Cardiac fibroblast (primary cell): ENCODE data around the gene EVA1C.

ENCODE experiments used
- DNase-seq, 2 donors: peaks; one replicate each; pipeline versions ENCODE4 v3.0.0 to v3.0.0-alpha.2; 2010; ENCODE audit warnings: low read depth in 2 of 2
- H3K4me3 ChIP-seq, 2 donors: replicated peaks in 1 of 2; 1 replicate in 1 of 2; 2 replicates in 1 of 2; pipeline ENCODE4 v1.5.1; 2011; ENCODE audit warnings: low read depth in 2 of 2, low read length in 2 of 2, mild to moderate bottlenecking in 2 of 2, moderate library complexity in 1 of 2
- CTCF ChIP-seq: IDR thresholded peaks from one replicate; pipeline ENCODE4 v1.5.1; 2011; ENCODE audit warnings: low read depth, mild to moderate bottlenecking, low read length, inconsistent platforms

EVA1C gene

GRCh38 chr21:32380940-32381339, 31.6 kb upstream of the EVA1C start:
- no peak for DNase-seq
- TF ChIP-seq CTCF, result no peak
- H3K4me3 ChIP-seq, result no peak overlapping the region

DNA sequence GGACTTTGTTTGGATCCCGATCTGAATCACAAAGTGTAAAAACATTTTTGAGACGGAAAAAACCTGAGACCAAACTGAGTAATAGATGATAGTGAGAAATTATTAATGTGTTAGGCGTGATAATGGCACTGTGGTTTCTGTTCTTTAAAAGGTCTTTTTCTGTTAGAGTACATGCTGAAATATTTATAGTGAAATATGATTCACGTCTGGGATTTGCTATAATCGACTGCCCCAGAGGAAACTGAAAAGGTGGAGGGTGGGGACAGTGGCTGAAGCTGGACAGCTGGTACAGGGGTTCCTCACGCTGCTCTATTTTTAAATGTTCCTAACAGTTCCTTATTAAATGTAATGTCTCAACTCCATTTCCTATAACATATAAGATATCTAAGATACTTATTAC, 30.9 kb upstream of the EVA1C start:
- TF ChIP-seq CTCF, result no peak
- DNase-seq, result no peak
- no peak overlapping the region for H3K4me3 ChIP-seq

- DNase-seq, result peak; percentile 56 to 58
- H3K4me3 ChIP-seq, result no peak overlapping the region
- no peak for TF ChIP-seq CTCF
Measured at GRCh38 chr21:32382108-32382644, 30.3 kb upstream of the EVA1C start.

GRCh38 chr21:32383812-32384211, 28.7 kb upstream of the EVA1C start:
- no peak for DNase-seq
- TF ChIP-seq CTCF, result no peak

GRCh38 chr21:32386195-32386870, 26.2 kb upstream of the EVA1C start:
- no peak overlapping the region for H3K4me3 ChIP-seq
- no peak for TF ChIP-seq CTCF
- peak; percentile 42 to 48 for DNase-seq

More at GRCh38 chr21:32383812-32384211, 28.7 kb upstream of the EVA1C start:
- no peak overlapping the region for H3K4me3 ChIP-seq

DNA sequence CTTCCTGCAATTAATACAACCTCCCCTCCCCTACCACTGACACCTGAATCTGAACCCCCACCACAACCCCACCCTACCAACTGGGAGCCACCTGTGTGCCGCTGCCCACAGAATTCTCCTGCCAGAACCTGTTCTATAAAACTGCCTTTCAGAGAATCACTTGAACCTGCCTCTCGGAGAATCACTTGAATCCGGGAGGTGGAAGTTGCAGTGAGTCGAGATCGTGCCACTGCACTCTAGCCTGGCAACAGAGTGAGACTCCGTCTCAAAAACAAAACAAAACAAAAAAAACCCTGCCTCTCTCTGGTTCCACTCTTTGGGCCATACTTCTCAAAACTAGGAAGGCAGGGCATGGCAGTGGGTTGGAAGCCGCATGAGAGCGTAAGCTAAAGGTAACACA, 25.4 kb upstream of the EVA1C start:
- H3K4me3 ChIP-seq, result no peak overlapping the region
- no peak for DNase-seq
- no peak for TF ChIP-seq CTCF

- H3K4me3 ChIP-seq, result no peak overlapping the region
- DNase-seq, result no peak
- no peak for TF ChIP-seq CTCF
Measured at GRCh38 chr21:32388306-32388705, 24.2 kb upstream of the EVA1C start.
